Measurements from ENCODE around the gene PRKAG2. TPM values are rescaled to one million over a fixed set of nuclear protein-coding genes. Genes with fewer than 3 reads are reported as not detected.

PRKAG2 gene
- total and polyA plus RNA-seq, 12 donors: 3.8 to 17.3 (median 10.9) TPM

- WGBS, 4 donors: 79 to 86% (median 83%) methylated on average over 5 of the region's 5 CpGs
- H3K27ac ChIP-seq: no peak overlapping the region
- H3K4me3 ChIP-seq: no peak overlapping the region
- H3K36me3 ChIP-seq (replicated peaks in 1 of 2): no peaks in the 10 kb centered on the region
- no peak for DNase-seq
- intact Hi-C loops (cut with DNase I): no loop called here
- no peaks in the 10 kb centered on the region for H3K9me3 ChIP-seq (replicated peaks in 1 of 3)
- no peaks in the 10 kb centered on the region for H3K27me3 ChIP-seq
- TF ChIP-seq CTCF (IDR thresholded peaks at IDR 0.05): no peak
- no peak for TF ChIP-seq POLR2A (IDR thresholded peaks at IDR 0.05)
- no peaks in the 10 kb centered on the region for H3K4me1 ChIP-seq (replicated peaks in 1 of 2)
These were observed 16.1 kb downstream of the PRKAG2 start for GRCh38 chr7:151860771-151861170.

- Histone ChIP-seq H3K4me3 (no peak overlapping the region), H3K9me3 (replicated peaks in 1 of 3) (no peaks in the 10 kb centered on the region), H3K4me1 (replicated peaks in 1 of 2) (no peaks in the 10 kb centered on the region), H3K36me3 (replicated peaks in 1 of 2) (no peaks in the 10 kb centered on the region), H3K27ac (no peak overlapping the region), H3K27me3 (no peaks in the 10 kb centered on the region)
- TF ChIP-seq CTCF (IDR thresholded peaks at IDR 0.05) (no peak), POLR2A (IDR thresholded peaks at IDR 0.05) (no peak)
- DNase-seq: no peak
- intact Hi-C loops (cut with DNase I): no loop called here
- WGBS, 4 donors: 90 to 95% (median 93%) methylated on average over 9 to 15 of the region's 15 CpGs
These were observed 16.8 kb downstream of the PRKAG2 start for GRCh38 chr7:151859948-151860685.

- no peak overlapping the region for H3K4me3 ChIP-seq
- H3K4me1 ChIP-seq (replicated peaks in 1 of 2): no peaks in the 10 kb centered on the region
- intact Hi-C loops (cut with DNase I): no loop called here
- H3K36me3 ChIP-seq (replicated peaks in 1 of 2): no peaks in the 10 kb centered on the region
- peak in 1 of 7 donors; percentile 29 for DNase-seq
- no peaks in the 10 kb centered on the region for H3K9me3 ChIP-seq (replicated peaks in 1 of 3)
- H3K27ac ChIP-seq: no peak overlapping the region
- 79 to 87% (median 84%) methylated on average over 17 to 28 of the region's 28 CpGs for WGBS, 4 donors
- no peaks in the 10 kb centered on the region for H3K27me3 ChIP-seq
- TF ChIP-seq POLR2A (IDR thresholded peaks at IDR 0.05) (no peak), CTCF (IDR thresholded peaks at IDR 0.05) (no peak)
These were observed 17.6 kb downstream of the PRKAG2 start for GRCh38 chr7:151859111-151859947.

- WGBS, 4 donors: 75 to 87% (median 83%) methylated on average over 5 of the region's 5 CpGs
- H3K36me3 ChIP-seq (replicated peaks in 1 of 2): no peaks in the 10 kb centered on the region
- H3K9me3 ChIP-seq (replicated peaks in 1 of 3): no peaks in the 10 kb centered on the region
- H3K4me1 ChIP-seq (replicated peaks in 1 of 2): no peaks in the 10 kb centered on the region
- intact Hi-C loops (cut with DNase I): no loop called here
- H3K27me3 ChIP-seq: no peaks in the 10 kb centered on the region
- H3K4me3 ChIP-seq: no peak overlapping the region
- TF ChIP-seq POLR2A (IDR thresholded peaks at IDR 0.05): no peak
- no peak for TF ChIP-seq CTCF (IDR thresholded peaks at IDR 0.05)
- no peak for DNase-seq
- no peak overlapping the region for H3K27ac ChIP-seq
These were observed 18.5 kb downstream of the PRKAG2 start for GRCh38 chr7:151858456-151858855.
